HepG2 (cell line): ENCODE measurements around the gene VSIG10L2. TPM values are rescaled to one million over a fixed set of nuclear protein-coding genes. Genes with fewer than 3 reads are reported as not detected.

Source experiments
- ATAC-seq: fragments of 200-7000 bp; cut with Tn5 transposase; 3 replicates; pipeline ENCODE4 v1.9.1; 2020; ENCODE audit warnings: mild to moderate bottlenecking, moderate library complexity
- BruUV-seq: library from RNA; stranded (reverse); fragments of 400-500 nt; replicated peaks from 2 replicates; lab custom pipeline; 2021; lab: Mats Ljungman, UMichigan
- CTCF ChIA-PET: fragments of 300-600 bp; formaldehyde crosslinking; extraction: SDS; loops from one replicate; lab custom pipeline; 2021; ENCODE audit warnings: low total read pairs, inconsistent platforms, low intra/inter-chr PET ratio; lab: Yijun Ruan, JAX
- POLR2A ChIA-PET: fragments of 350-600 bp; sonication (Branson Sonifier 250); formaldehyde crosslinking; loops from one replicate; lab custom pipeline; 2020; ENCODE audit warnings: antibody characterized with exemption, inconsistent platforms; lab: Yijun Ruan, JAX
- DNase-seq: peaks from one replicate; pipeline ENCODE4 v3.0.0-alpha.2; 2015; ENCODE audit warnings: low spot score
- FAIRE-seq: peaks from 3 replicates; lab custom pipeline; 2011; peaks lifted over from hg19 to GRCh38; lab: Jason Lieb, UNC
- H2AFZ ChIP-seq: one replicate; pipeline ENCODE4 v1.6.1; 2011; ENCODE audit warnings: low read length, inconsistent platforms
- H3K27ac ChIP-seq: fragments of 300-600 bp; 3 replicates; pipeline ENCODE4 v1.8.0; 2011; ENCODE audit warnings: mixed run types, mild to moderate bottlenecking, mixed read lengths, low read length, inconsistent platforms; ENCODE audit not compliant: insufficient read depth; ENCODE audit errors: extremely low read length
- H3K27me3 ChIP-seq, 2 experiments: fragments of 200-600 bp in 1 of 2; 2 replicates in 1 of 2; 3 replicates in 1 of 2; pipeline versions ENCODE4 v1.6.0 to v1.8.0; 2011; ENCODE audit warnings: low read length in 2 of 2, mild to moderate bottlenecking in 2 of 2, moderate library complexity in 2 of 2, inconsistent platforms in 1 of 2; ENCODE audit not compliant: insufficient read depth in 2 of 2, control insufficient read depth in 1 of 2
- H3K36me3 ChIP-seq, 2 experiments: fragments of 200-600 bp in 1 of 2; replicated peaks in 1 of 2; 2 replicates in 1 of 2; 3 replicates in 1 of 2; pipeline versions ENCODE4 v1.5.1 to v1.8.0; 2011; ENCODE audit warnings: low read length in 2 of 2, inconsistent platforms in 1 of 2; ENCODE audit not compliant: insufficient read depth in 2 of 2, control insufficient read depth in 1 of 2
- H3K4me1 ChIP-seq: 2 replicates; pipeline ENCODE4 v1.5.1; 2012; ENCODE audit warnings: low read length, inconsistent platforms; ENCODE audit not compliant: insufficient read depth
- H3K4me2 ChIP-seq: 2 replicates; pipeline ENCODE4 v1.6.0; 2011; ENCODE audit warnings: low read depth, low read length, inconsistent platforms
- H3K4me3 ChIP-seq, 3 experiments: fragments of 200-600 bp in 1 of 3; sonication (generic), shearing (Covaris generic) in 1 of 3; replicated peaks in 1 of 3; 2 replicates each; pipeline ENCODE4 v1.5.1; 2011 to 2016; ENCODE audit warnings: low read length in 3 of 3, inconsistent platforms in 2 of 3, low read depth in 2 of 3, mild to moderate bottlenecking in 2 of 3, control low read depth in 1 of 3, mixed read lengths in 1 of 3; ENCODE audit not compliant: insufficient read depth in 1 of 3
- H3K79me2 ChIP-seq: one replicate; pipeline ENCODE4 v1.6.1; 2011; ENCODE audit warnings: low read length, inconsistent platforms; ENCODE audit not compliant: insufficient read depth
- H3K9ac ChIP-seq: 2 replicates; pipeline ENCODE4 v1.6.0; 2011; ENCODE audit warnings: mild to moderate bottlenecking, low read depth, low read length, inconsistent platforms; ENCODE audit not compliant: insufficient read depth
- H3K9me3 ChIP-seq: 2 replicates; pipeline ENCODE4 v1.5.1; 2012; ENCODE audit warnings: mild to moderate bottlenecking, low read length
- H4K20me1 ChIP-seq: 2 replicates; pipeline ENCODE4 v1.6.0; 2011; ENCODE audit warnings: inconsistent platforms, mild to moderate bottlenecking, low read length, moderate library complexity; ENCODE audit not compliant: insufficient read depth
- EP300 ChIP-seq, 3 experiments: sonication (generic) in 1 of 3; formaldehyde crosslinking in 1 of 3; IDR thresholded peaks; 2 replicates each; pipeline versions ENCODE4 v1.5.1 to v1.6.1; 2011 to 2020; ENCODE audit warnings: low read depth in 2 of 3, low read length in 2 of 3, borderline replicate concordance in 1 of 3, improper control_type of control experiment in 1 of 3, mild to moderate bottlenecking in 1 of 3, missing genetic modification reagents in 1 of 3, moderate library complexity in 1 of 3
- FOXA1 ChIP-seq, 2 experiments: fragments of 450-650 bp in 1 of 2; sonication (generic) in 1 of 2; formaldehyde crosslinking in 1 of 2; IDR thresholded peaks; 2 replicates each; pipeline versions ENCODE4 v1.4.0 to v1.6.1; 2016 to 2020; ENCODE audit warnings: missing genetic modification reagents in 1 of 2
- HMGXB4 ChIP-seq, 2 experiments: sonication (generic) in 1 of 2; formaldehyde crosslinking in 1 of 2; IDR thresholded peaks; 2 replicates each; pipeline versions ENCODE4 v1.4.0 to v1.6.1; 2018 to 2020; ENCODE audit warnings: missing genetic modification reagents in 2 of 2, borderline replicate concordance in 1 of 2, low read depth in 1 of 2, mild to moderate bottlenecking in 1 of 2, missing biosample characterization in 1 of 2
- LCORL ChIP-seq, 2 experiments: fragments of 450-650 bp in 1 of 2; sonication (generic) in 1 of 2; formaldehyde crosslinking in 1 of 2; IDR thresholded peaks; 2 replicates each; pipeline versions ENCODE4 v1.5.0 to v1.6.1; 2017 to 2020; ENCODE audit warnings: antibody characterized with exemption in 1 of 2, missing genetic modification reagents in 1 of 2
- PAF1 ChIP-seq: IDR thresholded peaks from 2 replicates; pipeline ENCODE4 v1.6.1; 2016; ENCODE audit warnings: missing genetic modification reagents, missing compliant biosample characterization
- SP1 ChIP-seq, 2 experiments: fragments of 450-650 bp in 1 of 2; sonication (generic) in 1 of 2; formaldehyde crosslinking in 1 of 2; IDR thresholded peaks; 2 replicates each; pipeline versions ENCODE4 v1.4.0 to v1.6.1; 2016 to 2020; ENCODE audit warnings: missing genetic modification reagents in 1 of 2
- ZBTB7A ChIP-seq: sonication (generic); formaldehyde crosslinking; IDR thresholded peaks from 2 replicates; pipeline ENCODE4 v1.8.0; 2022; ENCODE audit warnings: mild to moderate bottlenecking, missing genetic modification reagents
- ZNF781 ChIP-seq: sonication (generic); formaldehyde crosslinking; IDR thresholded peaks from 2 replicates; pipeline ENCODE4 v1.5.1; 2020; ENCODE audit warnings: borderline replicate concordance, mild to moderate bottlenecking, missing genetic modification reagents; ENCODE audit errors: not compliant biosample characterization
- WGBS: methylation state at CpG from one replicate; pipeline ENCODE4 v1.1.6; 2017; ENCODE audit warnings: low lambda C conversion rate; 5-methylcytosine and 5-hydroxymethylcytosine counted together
- in situ Hi-C: cut with HindIII; loops from 2 replicates; pipeline ENCODE4 v1.10.0; 2017; ENCODE audit warnings: low pct_unique_long_range_greater_than_20kb; ENCODE audit not compliant: extremely low pct_ligation_motif_present
- intact Hi-C: fragments of 100-400 bp; cut with micrococcal nuclease; formaldehyde crosslinking; loops from one replicate; pipeline ENCODE4 v1.10.0; 2022; ENCODE audit not compliant: unreplicated experiment
- polyA plus RNA-seq, 8 experiments: library from polyadenylated mRNA; depleted of rRNA in 3 of 8; stranded (reverse) in 7 of 8; unstranded in 1 of 8; fragments of >200 nt; fragmentation: Illumina TruSeq in 4 of 8; extraction: Trizol in 4 of 8; gene quantifications; 2 replicates each; pipeline versions ENCODE4 v1.2.1 to v1.2.3, GENCODE V29; 2011 to 2016; ENCODE audit warnings: low read depth in 4 of 8, missing spikeins in 1 of 8, mixed read lengths in 1 of 8; ENCODE audit not compliant: insufficient read depth in 1 of 8
- total RNA-seq, 5 experiments: library from RNA; depleted of rRNA; stranded (reverse); fragments of >200 nt; fragmentation: Illumina TruSeq; extraction: Trizol; gene quantifications; 2 replicates each; pipeline ENCODE4 v1.2.3, GENCODE V29; 2016; ENCODE audit warnings: low read depth in 1 of 5
- TF ChIP-seq, protein P1 (sequence below): sonication (generic); formaldehyde crosslinking; IDR thresholded peaks from 2 replicates; pipeline ENCODE4 v1.5.0; 2020; ENCODE audit warnings: mild to moderate bottlenecking, missing genetic modification reagents
- TF ChIP-seq, protein P2 (sequence below): sonication (generic); formaldehyde crosslinking; conservative IDR thresholded peaks from 2 replicates; pipeline ENCODE4 v1.4.0; 2020; ENCODE audit warnings: missing genetic modification reagents
- TF ChIP-seq, protein P3 (sequence below): sonication (generic); formaldehyde crosslinking; IDR thresholded peaks from 2 replicates; pipeline ENCODE4 v1.5.1; 2020; ENCODE audit warnings: missing genetic modification reagents, mild to moderate bottlenecking, borderline replicate concordance
- TF ChIP-seq, protein P4 (sequence below): sonication (generic); formaldehyde crosslinking; IDR thresholded peaks from 2 replicates; pipeline ENCODE4 v1.5.0; 2020; ENCODE audit warnings: mild to moderate bottlenecking, missing genetic modification reagents, borderline replicate concordance

VSIG10L2 gene
- total and polyA plus RNA-seq, 2 of the 13 experiments (the other 11 are each of a cell fraction or from before 2014, with no cell fraction given), result 0.21 TPM; not detected in 1

DNA sequence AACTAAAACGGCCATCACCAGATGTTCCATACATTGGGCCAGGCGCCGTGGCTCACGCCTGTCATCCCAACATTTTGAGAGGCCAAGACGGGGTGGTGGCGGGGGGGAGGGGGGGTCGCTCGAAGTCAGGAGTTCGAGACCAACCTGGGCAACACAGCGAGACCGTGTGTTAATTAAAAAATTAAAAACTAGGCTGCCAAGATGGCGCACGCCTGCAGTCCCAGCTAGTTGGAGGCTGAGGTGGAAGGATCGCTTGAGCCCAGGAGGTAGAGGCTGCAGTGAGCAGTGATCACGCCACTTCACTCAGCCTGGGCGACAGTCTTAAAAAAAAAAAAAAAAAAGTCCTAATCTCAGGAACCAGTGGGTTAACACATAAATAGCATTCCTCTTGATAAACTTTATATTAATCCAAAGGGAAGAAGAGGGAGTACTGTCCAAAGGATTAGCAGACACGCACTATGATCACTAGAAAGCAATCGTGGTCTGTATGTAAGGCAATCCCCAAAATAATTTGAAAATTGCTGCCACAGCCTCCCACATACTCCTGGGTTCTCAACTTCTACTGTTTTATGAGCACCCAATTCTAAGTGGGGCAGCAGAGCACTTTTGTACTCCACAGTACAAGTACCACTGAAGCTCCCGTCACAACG lies 43.4 kb upstream of the VSIG10L2 start:
- BruUV-seq, result TSS peak; percentile 83
- Histone ChIP-seq H3K4me2 (peak overlapping the region; percentile 83), H3K27ac (peak overlapping the region; percentile 54), H4K20me1 (no peaks in the 10 kb centered on the region), H3K9me3 (no peaks in the 10 kb centered on the region), H3K27me3 (no peaks in the 10 kb centered on the region; a peak in 1 of 5 replicates), H3K9ac (peak overlapping the region; percentile 81), H3K79me2 (peaks cover 11% of the 10 kb centered on the region), H3K36me3 (no peaks in the 10 kb centered on the region; a peak in 1 of 5 replicates), H3K4me3 (peak overlapping the region; percentile 75 to 95 (median 76)), H2AFZ (peak overlapping the region; percentile 96), H3K4me1 (peaks cover 13% of the 10 kb centered on the region)
- in situ Hi-C loops (no loop called here), intact Hi-C loops (no loop called here)
- ATAC-seq, result peak; percentile 62
- POLR2A ChIA-PET, result interaction anchor here (0.7 to 1.4 kb wide), 5 partner anchors 11 to 778 kb away, joined by 3 to 17 read pairs (median 4); partner anchors contain the start of gene HYLS1
- CTCF ChIA-PET, result no interaction called here
- DNase-seq, result no peak
- 59% methylated on average over 19 of the region's 20 CpGs for WGBS
- FAIRE-seq, result no peak
- no peak for TF ChIP-seq ZNF781
- no peak for TF ChIP-seq FOXA1 (IDR thresholded peaks at IDR 0.05)
- TF ChIP-seq FOXA1 (CRISPR knock-in tag; IDR thresholded peaks at IDR 0.05), result no peak
- TF ChIP-seq, protein P1, sequence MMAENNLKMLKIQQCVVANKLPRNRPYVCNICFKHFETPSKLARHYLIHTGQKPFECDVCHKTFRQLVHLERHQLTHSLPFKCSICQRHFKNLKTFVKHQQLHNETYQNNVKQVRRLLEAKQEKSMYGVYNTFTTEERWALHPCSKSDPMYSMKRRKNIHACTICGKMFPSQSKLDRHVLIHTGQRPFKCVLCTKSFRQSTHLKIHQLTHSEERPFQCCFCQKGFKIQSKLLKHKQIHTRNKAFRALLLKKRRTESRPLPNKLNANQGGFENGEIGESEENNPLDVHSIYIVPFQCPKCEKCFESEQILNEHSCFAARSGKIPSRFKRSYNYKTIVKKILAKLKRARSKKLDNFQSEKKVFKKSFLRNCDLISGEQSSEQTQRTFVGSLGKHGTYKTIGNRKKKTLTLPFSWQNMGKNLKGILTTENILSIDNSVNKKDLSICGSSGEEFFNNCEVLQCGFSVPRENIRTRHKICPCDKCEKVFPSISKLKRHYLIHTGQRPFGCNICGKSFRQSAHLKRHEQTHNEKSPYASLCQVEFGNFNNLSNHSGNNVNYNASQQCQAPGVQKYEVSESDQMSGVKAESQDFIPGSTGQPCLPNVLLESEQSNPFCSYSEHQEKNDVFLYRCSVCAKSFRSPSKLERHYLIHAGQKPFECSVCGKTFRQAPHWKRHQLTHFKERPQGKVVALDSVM (CRISPR knock-in tag), result peak; percentile 75
- TF ChIP-seq, protein P2, sequence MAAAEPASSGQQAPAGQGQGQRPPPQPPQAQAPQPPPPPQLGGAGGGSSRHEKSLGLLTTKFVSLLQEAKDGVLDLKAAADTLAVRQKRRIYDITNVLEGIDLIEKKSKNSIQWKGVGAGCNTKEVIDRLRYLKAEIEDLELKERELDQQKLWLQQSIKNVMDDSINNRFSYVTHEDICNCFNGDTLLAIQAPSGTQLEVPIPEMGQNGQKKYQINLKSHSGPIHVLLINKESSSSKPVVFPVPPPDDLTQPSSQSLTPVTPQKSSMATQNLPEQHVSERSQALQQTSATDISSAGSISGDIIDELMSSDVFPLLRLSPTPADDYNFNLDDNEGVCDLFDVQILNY (CRISPR knock-in tag), result no peak
- TF ChIP-seq, protein P3, sequence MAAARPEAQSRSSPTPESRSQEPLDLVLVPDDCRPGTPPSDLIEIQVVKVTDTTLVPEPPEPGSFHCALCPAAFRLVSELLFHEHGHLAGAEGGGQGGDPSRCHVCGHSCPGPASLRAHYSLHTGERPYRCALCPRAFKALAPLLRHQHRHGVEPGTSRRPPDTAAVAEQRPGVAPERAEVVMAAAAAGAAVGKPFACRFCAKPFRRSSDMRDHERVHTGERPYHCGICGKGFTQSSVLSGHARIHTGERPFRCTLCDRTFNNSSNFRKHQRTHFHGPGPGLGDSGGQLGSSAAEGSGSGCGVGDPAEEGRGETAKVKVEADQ (CRISPR knock-in tag), result no peak
- no peak for TF ChIP-seq EP300 (IDR thresholded peaks at IDR 0.05; ENCODE audit: low read depth in 2 of 2, low read length in 2 of 2)
- no peak for TF ChIP-seq EP300 (CRISPR knock-in tag; IDR thresholded peaks at IDR 0.05; ENCODE audit: borderline replicate concordance)
- TF ChIP-seq, protein P4, sequence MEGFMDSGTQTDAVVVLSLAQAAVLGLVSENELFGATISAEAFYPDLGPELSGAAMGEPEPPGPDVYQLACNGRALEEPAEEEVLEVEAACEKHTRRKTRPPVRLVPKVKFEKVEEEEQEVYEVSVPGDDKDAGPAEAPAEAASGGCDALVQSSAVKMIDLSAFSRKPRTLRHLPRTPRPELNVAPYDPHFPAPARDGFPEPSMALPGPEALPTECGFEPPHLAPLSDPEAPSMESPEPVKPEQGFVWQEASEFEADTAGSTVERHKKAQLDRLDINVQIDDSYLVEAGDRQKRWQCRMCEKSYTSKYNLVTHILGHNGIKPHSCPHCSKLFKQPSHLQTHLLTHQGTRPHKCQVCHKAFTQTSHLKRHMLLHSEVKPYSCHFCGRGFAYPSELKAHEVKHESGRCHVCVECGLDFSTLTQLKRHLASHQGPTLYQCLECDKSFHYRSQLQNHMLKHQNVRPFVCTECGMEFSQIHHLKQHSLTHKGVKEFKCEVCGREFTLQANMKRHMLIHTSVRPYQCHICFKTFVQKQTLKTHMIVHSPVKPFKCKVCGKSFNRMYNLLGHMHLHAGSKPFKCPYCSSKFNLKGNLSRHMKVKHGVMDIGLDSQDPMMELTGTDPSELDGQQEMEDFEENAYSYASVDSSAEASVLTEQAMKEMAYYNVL, result no peak
- no peak for TF ChIP-seq SP1 (IDR thresholded peaks at IDR 0.05)
- TF ChIP-seq SP1 (CRISPR knock-in tag; IDR thresholded peaks at IDR 0.05), result no peak
- no peak for TF ChIP-seq ZBTB7A (CRISPR knock-in tag)
- no peak for TF ChIP-seq PAF1 (CRISPR knock-in tag)
- TF ChIP-seq LCORL (IDR thresholded peaks at IDR 0.05), result no peak
- TF ChIP-seq LCORL (CRISPR knock-in tag; IDR thresholded peaks at IDR 0.05), result 0 out of 2 replicates have a peak, but pooled peaks have one; percentile 3
- no peak for TF ChIP-seq HMGXB4 (CRISPR knock-in tag; IDR thresholded peaks at IDR 0.05; ENCODE audit: borderline replicate concordance in 1 of 2, low read depth in 1 of 2)
